Measurements from ENCODE around the gene HABP2. TPM values are rescaled to one million over a fixed set of nuclear protein-coding genes. Genes with fewer than 3 reads are reported as not detected.

Gene HABP2
- polyA plus RNA-seq, 2 donors, result not detected

- Histone ChIP-seq H3K4me3 (ENCODE audit: low read depth in 1 of 2, low read length in 2 of 2) (no peak overlapping the region), H3K9me3 (ENCODE audit: control insufficient read depth in 2 of 2, insufficient read depth in 1 of 2, low read depth in 1 of 2, low read length in 1 of 2) (no peaks in the 10 kb centered on the region), H3K36me3 (ENCODE audit: control insufficient read depth in 2 of 2, insufficient read depth in 2 of 2, low read length in 1 of 2) (no peaks in the 10 kb centered on the region), H3K4me1 (ENCODE audit: control insufficient read depth in 2 of 2, insufficient read depth in 2 of 2, low read length in 1 of 2) (peaks cover 0 to 5% of the 10 kb centered on the region in 2 donors), H3K27me3 (ENCODE audit: control insufficient read depth in 1 of 2, insufficient read depth in 2 of 2, low read length in 2 of 2) (no peaks in the 10 kb centered on the region), H3K27ac (ENCODE audit: low read depth in 2 of 2, low read length in 1 of 2) (peak overlapping the region in 1 of 2 donors; percentile 20)
- 76 to 79% methylated on average over 6 of the region's 6 CpGs for WGBS, 2 donors
Observed at GRCh38 chr10:113562069-113562468, 9.2 kb downstream of the HABP2 start.

GRCh38 chr10:113562704-113563103 is 9.9 kb downstream of the HABP2 start:
- Histone ChIP-seq H3K36me3 (ENCODE audit: control insufficient read depth in 2 of 2, insufficient read depth in 2 of 2, low read length in 1 of 2) (no peaks in the 10 kb centered on the region), H3K27ac (ENCODE audit: low read depth in 2 of 2, low read length in 1 of 2) (no peak overlapping the region), H3K4me1 (ENCODE audit: control insufficient read depth in 2 of 2, insufficient read depth in 2 of 2, low read length in 1 of 2) (peaks cover 0 to 5% of the 10 kb centered on the region in 2 donors), H3K9me3 (ENCODE audit: control insufficient read depth in 2 of 2, insufficient read depth in 1 of 2, low read depth in 1 of 2, low read length in 1 of 2) (no peaks in the 10 kb centered on the region), H3K4me3 (ENCODE audit: low read depth in 1 of 2, low read length in 2 of 2) (no peak overlapping the region), H3K27me3 (ENCODE audit: control insufficient read depth in 1 of 2, insufficient read depth in 2 of 2, low read length in 2 of 2) (no peaks in the 10 kb centered on the region)
- 74 to 83% methylated on average over 5 of the region's 5 CpGs for WGBS, 2 donors

DNA sequence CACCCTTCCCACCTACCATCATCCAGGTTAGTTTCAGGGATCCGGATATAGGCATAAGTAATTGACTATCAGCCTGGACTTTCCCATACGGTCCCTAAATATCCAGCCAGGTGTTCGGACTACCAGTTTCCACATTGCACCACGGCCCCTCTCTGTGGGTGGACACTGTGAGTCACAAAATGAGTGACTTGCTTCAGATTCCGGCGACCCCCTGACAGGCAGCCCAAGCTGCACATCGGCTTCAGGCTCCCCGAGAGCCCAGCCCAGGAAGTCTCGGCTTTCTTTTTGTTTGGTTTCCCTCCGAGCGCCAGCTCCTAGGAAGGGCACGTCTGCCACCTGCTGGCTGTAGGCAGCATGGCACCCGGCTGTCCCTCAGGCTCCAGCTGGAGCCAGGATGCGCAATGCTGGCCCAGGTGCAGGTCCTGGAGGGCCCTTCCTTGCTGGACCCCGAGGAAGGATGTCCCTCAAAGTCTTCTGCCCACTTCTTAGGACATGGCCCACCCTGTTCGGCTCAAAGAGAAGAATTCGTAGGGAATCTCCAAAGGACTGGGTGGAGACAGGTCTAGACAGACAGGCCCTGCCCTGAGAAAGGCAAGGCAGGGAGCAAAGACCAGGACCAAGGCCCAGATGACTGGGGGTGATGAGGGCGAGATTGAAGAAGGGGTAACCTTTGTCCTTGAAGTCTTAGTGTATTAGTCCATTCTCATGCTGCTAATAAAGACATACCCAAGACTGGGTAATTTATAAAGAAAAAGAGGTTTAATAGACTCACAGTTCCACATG is 10.6 kb downstream of the HABP2 start:
- H3K27me3 ChIP-seq (ENCODE audit: control insufficient read depth in 1 of 2, insufficient read depth in 2 of 2, low read length in 2 of 2), result no peaks in the 10 kb centered on the region
- H3K4me1 ChIP-seq (ENCODE audit: control insufficient read depth in 2 of 2, insufficient read depth in 2 of 2, low read length in 1 of 2), result peaks cover 0 to 5% of the 10 kb centered on the region in 2 donors
- H3K9me3 ChIP-seq (ENCODE audit: control insufficient read depth in 2 of 2, insufficient read depth in 1 of 2, low read depth in 1 of 2, low read length in 1 of 2), result no peaks in the 10 kb centered on the region
- H3K36me3 ChIP-seq (ENCODE audit: control insufficient read depth in 2 of 2, insufficient read depth in 2 of 2, low read length in 1 of 2), result no peaks in the 10 kb centered on the region
- H3K27ac ChIP-seq (ENCODE audit: low read depth in 2 of 2, low read length in 1 of 2), result no peak overlapping the region
- 6 to 7% methylated on average over 18 of the region's 18 CpGs for WGBS, 2 donors
- H3K4me3 ChIP-seq (ENCODE audit: low read depth in 1 of 2, low read length in 2 of 2), result peak overlapping the region; percentile 20 to 43

DNA sequence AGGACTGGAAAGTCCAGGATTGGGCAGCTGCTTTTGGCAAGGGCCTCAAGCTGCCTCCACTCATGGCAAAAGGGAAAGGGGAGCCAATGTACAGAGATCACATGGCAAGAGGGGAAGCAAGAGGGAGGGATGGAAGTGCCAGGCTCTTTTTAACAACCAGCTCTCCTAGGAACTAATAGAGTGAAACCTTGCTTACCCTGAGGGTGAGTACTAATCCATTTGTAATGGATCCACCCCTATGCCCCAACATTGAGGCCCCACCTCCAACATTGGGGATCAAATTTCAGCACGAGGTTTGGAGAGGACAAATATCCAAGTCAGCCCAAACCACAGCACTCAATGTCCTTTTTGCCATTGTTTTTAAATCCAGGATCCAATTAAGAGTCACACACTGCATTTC is 12.5 kb downstream of the HABP2 start:
- no peaks in the 10 kb centered on the region for H3K27me3 ChIP-seq (ENCODE audit: control insufficient read depth in 1 of 2, insufficient read depth in 2 of 2, low read length in 2 of 2)
- WGBS, 2 donors, result 4% methylated on average over 1 of the region's 1 CpG
- H3K27ac ChIP-seq (ENCODE audit: low read depth in 2 of 2, low read length in 1 of 2), result no peak overlapping the region
- H3K4me1 ChIP-seq (ENCODE audit: control insufficient read depth in 2 of 2, insufficient read depth in 2 of 2, low read length in 1 of 2), result no peaks in the 10 kb centered on the region
- H3K4me3 ChIP-seq (ENCODE audit: low read depth in 1 of 2, low read length in 2 of 2), result no peak overlapping the region
- no peaks in the 10 kb centered on the region for H3K9me3 ChIP-seq (ENCODE audit: control insufficient read depth in 2 of 2, insufficient read depth in 1 of 2, low read depth in 1 of 2, low read length in 1 of 2)
- no peaks in the 10 kb centered on the region for H3K36me3 ChIP-seq (ENCODE audit: control insufficient read depth in 2 of 2, insufficient read depth in 2 of 2, low read length in 1 of 2)

DNA sequence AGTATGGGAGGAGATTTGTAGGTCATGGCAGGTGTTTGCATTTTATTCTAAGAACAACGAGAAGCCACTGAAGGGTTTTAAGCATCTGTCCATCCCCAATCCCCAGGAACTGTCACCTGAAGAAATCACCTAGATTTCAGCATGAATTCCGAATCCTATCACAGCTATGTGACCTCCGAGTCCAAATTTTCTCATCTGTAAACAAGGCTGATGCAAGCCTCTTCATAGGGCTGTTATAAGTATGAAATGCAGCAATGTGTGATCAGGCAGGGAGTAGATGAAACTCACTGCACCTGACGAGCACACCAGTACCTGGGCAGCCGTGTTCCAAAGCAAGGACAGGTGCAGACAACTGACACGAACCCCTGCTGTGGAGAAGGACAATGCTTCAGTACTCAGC is 14.0 kb downstream of the HABP2 start:
- H3K36me3 ChIP-seq (ENCODE audit: control insufficient read depth in 2 of 2, insufficient read depth in 2 of 2, low read length in 1 of 2), result no peaks in the 10 kb centered on the region
- H3K4me3 ChIP-seq (ENCODE audit: low read depth in 1 of 2, low read length in 2 of 2), result no peak overlapping the region
- H3K4me1 ChIP-seq (ENCODE audit: control insufficient read depth in 2 of 2, insufficient read depth in 2 of 2, low read length in 1 of 2), result no peaks in the 10 kb centered on the region
- H3K27me3 ChIP-seq (ENCODE audit: control insufficient read depth in 1 of 2, insufficient read depth in 2 of 2, low read length in 2 of 2), result no peaks in the 10 kb centered on the region
- H3K27ac ChIP-seq (ENCODE audit: low read depth in 2 of 2, low read length in 1 of 2), result no peak overlapping the region
- 65 to 66% methylated on average over 6 of the region's 6 CpGs for WGBS, 2 donors
- no peaks in the 10 kb centered on the region for H3K9me3 ChIP-seq (ENCODE audit: control insufficient read depth in 2 of 2, insufficient read depth in 1 of 2, low read depth in 1 of 2, low read length in 1 of 2)

DNA sequence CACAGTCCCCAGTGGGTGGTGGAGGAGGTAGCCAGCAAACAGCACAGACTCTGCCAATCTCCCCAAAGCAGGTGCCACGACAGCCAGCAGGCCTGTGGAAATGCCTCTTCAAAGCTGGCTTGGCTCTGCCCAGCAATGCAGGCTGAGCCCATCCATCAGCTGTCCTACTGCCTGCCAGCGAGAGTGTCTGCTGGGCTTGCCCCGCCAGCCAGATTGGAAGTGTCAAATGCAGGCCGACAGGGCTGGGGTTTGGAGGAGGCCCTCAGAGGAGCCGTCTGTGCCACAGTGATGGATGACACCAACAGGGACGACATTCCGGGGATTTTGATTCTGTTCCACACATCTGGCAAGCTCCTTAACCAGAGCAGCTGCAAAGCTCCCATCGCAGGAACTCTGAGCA is 16.7 kb downstream of the HABP2 start:
- no peaks in the 10 kb centered on the region for H3K9me3 ChIP-seq (ENCODE audit: control insufficient read depth in 2 of 2, insufficient read depth in 1 of 2, low read depth in 1 of 2, low read length in 1 of 2)
- H3K4me1 ChIP-seq (ENCODE audit: control insufficient read depth in 2 of 2, insufficient read depth in 2 of 2, low read length in 1 of 2), result no peaks in the 10 kb centered on the region
- no peak overlapping the region for H3K27ac ChIP-seq (ENCODE audit: low read depth in 2 of 2, low read length in 1 of 2)
- no peaks in the 10 kb centered on the region for H3K36me3 ChIP-seq (ENCODE audit: control insufficient read depth in 2 of 2, insufficient read depth in 2 of 2, low read length in 1 of 2)
- 46 to 56% methylated on average over 8 of the region's 8 CpGs for WGBS, 2 donors
- H3K27me3 ChIP-seq (ENCODE audit: control insufficient read depth in 1 of 2, insufficient read depth in 2 of 2, low read length in 2 of 2), result no peaks in the 10 kb centered on the region
- no peak overlapping the region for H3K4me3 ChIP-seq (ENCODE audit: low read depth in 1 of 2, low read length in 2 of 2)

- 28 to 39% methylated on average over 11 of the region's 11 CpGs for WGBS, 2 donors
- no peaks in the 10 kb centered on the region for H3K36me3 ChIP-seq (ENCODE audit: control insufficient read depth in 2 of 2, insufficient read depth in 2 of 2, low read length in 1 of 2)
Observed at GRCh38 chr10:113572520-113573290, 19.9 kb downstream of the HABP2 start.

DNA sequence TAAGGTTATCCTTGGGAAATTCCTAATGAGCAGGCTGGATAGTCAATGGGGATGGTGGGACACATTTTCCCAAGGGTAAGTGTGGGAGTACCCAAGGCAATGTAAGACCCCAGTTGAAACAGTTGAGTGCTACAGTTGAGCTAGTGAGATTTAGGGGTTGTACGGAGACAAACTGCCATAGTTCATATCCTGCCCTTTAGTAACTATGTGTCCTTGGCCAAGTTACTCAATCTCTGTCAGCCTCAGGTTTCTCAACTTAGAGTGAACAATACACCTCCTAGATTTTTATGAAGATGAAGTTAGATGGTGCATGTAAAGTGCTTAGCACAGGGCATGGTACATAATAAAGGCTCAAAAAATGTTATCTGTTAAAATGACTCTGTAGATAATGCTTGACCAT is 20.5 kb downstream of the HABP2 start:
- Histone ChIP-seq H3K27ac (ENCODE audit: low read depth in 2 of 2, low read length in 1 of 2) (no peak overlapping the region), H3K9me3 (ENCODE audit: control insufficient read depth in 2 of 2, insufficient read depth in 1 of 2, low read depth in 1 of 2, low read length in 1 of 2) (no peaks in the 10 kb centered on the region)
- WGBS, 2 donors, result 86 to 92% methylated on average over 1 of the region's 1 CpG

More at GRCh38 chr10:113572520-113573290, 19.9 kb downstream of the HABP2 start:
- Histone ChIP-seq H3K4me3 (ENCODE audit: low read depth in 1 of 2, low read length in 2 of 2) (no peak overlapping the region), H3K9me3 (ENCODE audit: control insufficient read depth in 2 of 2, insufficient read depth in 1 of 2, low read depth in 1 of 2, low read length in 1 of 2) (no peaks in the 10 kb centered on the region), H3K27me3 (ENCODE audit: control insufficient read depth in 1 of 2, insufficient read depth in 2 of 2, low read length in 2 of 2) (no peaks in the 10 kb centered on the region), H3K27ac (ENCODE audit: low read depth in 2 of 2, low read length in 1 of 2) (no peak overlapping the region), H3K4me1 (ENCODE audit: control insufficient read depth in 2 of 2, insufficient read depth in 2 of 2, low read length in 1 of 2) (no peaks in the 10 kb centered on the region)

GRCh38 chr10:113576852-113577251 is 24.0 kb downstream of the HABP2 start:
- H3K27ac ChIP-seq (ENCODE audit: low read depth in 2 of 2, low read length in 1 of 2), result no peak overlapping the region
- no peaks in the 10 kb centered on the region for H3K36me3 ChIP-seq (ENCODE audit: control insufficient read depth in 2 of 2, insufficient read depth in 2 of 2, low read length in 1 of 2)
- no peaks in the 10 kb centered on the region for H3K27me3 ChIP-seq (ENCODE audit: control insufficient read depth in 1 of 2, insufficient read depth in 2 of 2, low read length in 2 of 2)
- WGBS, 2 donors, result 67 to 81% methylated on average over 4 of the region's 4 CpGs
- H3K4me1 ChIP-seq (ENCODE audit: control insufficient read depth in 2 of 2, insufficient read depth in 2 of 2, low read length in 1 of 2), result no peaks in the 10 kb centered on the region
- no peak overlapping the region for H3K4me3 ChIP-seq (ENCODE audit: low read depth in 1 of 2, low read length in 2 of 2)
- no peaks in the 10 kb centered on the region for H3K9me3 ChIP-seq (ENCODE audit: control insufficient read depth in 2 of 2, insufficient read depth in 1 of 2, low read depth in 1 of 2, low read length in 1 of 2)

More for the DNA sequence above, 20.5 kb downstream of the HABP2 start:
- Histone ChIP-seq H3K4me1 (ENCODE audit: control insufficient read depth in 2 of 2, insufficient read depth in 2 of 2, low read length in 1 of 2) (no peaks in the 10 kb centered on the region), H3K36me3 (ENCODE audit: control insufficient read depth in 2 of 2, insufficient read depth in 2 of 2, low read length in 1 of 2) (no peaks in the 10 kb centered on the region), H3K27me3 (ENCODE audit: control insufficient read depth in 1 of 2, insufficient read depth in 2 of 2, low read length in 2 of 2) (no peaks in the 10 kb centered on the region), H3K4me3 (ENCODE audit: low read depth in 1 of 2, low read length in 2 of 2) (no peak overlapping the region)
